ENCODE data around the gene RAB40C. TPM values are rescaled to one million over a fixed set of nuclear protein-coding genes. Genes with fewer than 3 reads are reported as not detected.

RAB40C gene
- total RNA-seq, 1 experiment from 2014 or later, result 5.9 TPM

DNA sequence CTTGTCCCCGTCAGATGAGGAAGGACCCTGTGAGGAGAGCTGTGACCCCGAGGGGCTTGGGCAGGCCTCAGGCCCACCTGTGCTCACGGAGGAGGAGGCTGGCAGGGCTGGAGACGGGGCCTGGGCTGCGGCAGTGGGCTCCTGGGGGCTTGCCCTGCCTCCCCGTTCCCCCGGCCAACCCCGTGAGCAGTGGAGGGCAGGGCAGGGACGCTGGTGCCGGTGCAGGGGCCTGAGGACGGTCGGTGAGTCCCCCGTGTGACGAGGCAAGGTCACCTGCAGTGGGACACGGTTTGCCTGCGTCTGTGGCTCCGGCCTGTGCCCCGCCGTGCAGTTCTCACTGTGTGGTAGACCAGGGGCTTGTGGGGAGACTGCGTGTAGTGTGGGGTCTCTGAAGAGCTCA is 69.8 kb downstream of the RAB40C start:
- 0 out of 2 replicates have a peak, but pooled peaks cover 3% of the 10 kb centered on the region for H3K79me2 ChIP-seq (ENCODE audit: low read length)
- H3K4me3 ChIP-seq (ENCODE audit: low read length), result no peak overlapping the region
- no peak overlapping the region for H3K27ac ChIP-seq (ENCODE audit: low read length)
- H3K4me1 ChIP-seq (ENCODE audit: low read length), result peaks cover 13% of the 10 kb centered on the region
- no peaks in the 10 kb centered on the region for H4K20me1 ChIP-seq (ENCODE audit: insufficient read depth, low read depth, low read length)
- no peaks in the 10 kb centered on the region for H3K9me2 ChIP-seq (replicated peaks; ENCODE audit: insufficient read depth, low read length)
- H2AFZ ChIP-seq (ENCODE audit: low read length), result no peak overlapping the region
- no peak for DNase-seq
- no peak overlapping the region for H3K9ac ChIP-seq (ENCODE audit: low read length)
- H3K27me3 ChIP-seq (ENCODE audit: low read length), result no peaks in the 10 kb centered on the region
- H3K36me3 ChIP-seq (ENCODE audit: insufficient read depth, low read length), result no peaks in the 10 kb centered on the region; the same call in 1 of the 2 replicates
- no peaks in the 10 kb centered on the region for H3K9me3 ChIP-seq (ENCODE audit: low read length)
- no peak overlapping the region for H3K4me2 ChIP-seq (ENCODE audit: low read depth, low read length, poor library complexity, severe bottlenecking)

- Histone ChIP-seq H2AFZ (ENCODE audit: low read length) (no peak overlapping the region), H3K27ac (ENCODE audit: low read length) (peak overlapping the region; percentile 22), H3K4me1 (ENCODE audit: low read length) (peaks cover 13% of the 10 kb centered on the region), H3K27me3 (ENCODE audit: low read length) (no peaks in the 10 kb centered on the region), H3K36me3 (ENCODE audit: insufficient read depth, low read length) (no peaks in the 10 kb centered on the region; the same call in 1 of the 2 replicates), H3K4me2 (ENCODE audit: low read depth, low read length, poor library complexity, severe bottlenecking) (peak overlapping the region; percentile 40), H3K4me3 (ENCODE audit: low read length) (no peak overlapping the region), H3K9me2 (replicated peaks; ENCODE audit: insufficient read depth, low read length) (no peaks in the 10 kb centered on the region), H3K79me2 (ENCODE audit: low read length) (0 out of 2 replicates have a peak, but pooled peaks cover 3% of the 10 kb centered on the region), H4K20me1 (ENCODE audit: insufficient read depth, low read depth, low read length) (no peaks in the 10 kb centered on the region), H3K9me3 (ENCODE audit: low read length) (no peaks in the 10 kb centered on the region), H3K9ac (ENCODE audit: low read length) (peak overlapping the region; percentile 37)
- DNase-seq, result no peak
These were observed 70.2 kb downstream of the RAB40C start for GRCh38 chr16:660132-660458.

- Histone ChIP-seq H3K36me3 (ENCODE audit: insufficient read depth, low read length) (no peaks in the 10 kb centered on the region; the same call in 1 of the 2 replicates), H4K20me1 (ENCODE audit: insufficient read depth, low read depth, low read length) (no peaks in the 10 kb centered on the region), H3K4me2 (ENCODE audit: low read depth, low read length, poor library complexity, severe bottlenecking) (peak overlapping the region; percentile 50), H3K27ac (ENCODE audit: low read length) (peak overlapping the region; percentile 22), H3K27me3 (ENCODE audit: low read length) (no peaks in the 10 kb centered on the region), H3K9me2 (replicated peaks; ENCODE audit: insufficient read depth, low read length) (no peaks in the 10 kb centered on the region), H3K79me2 (ENCODE audit: low read length) (0 out of 2 replicates have a peak, but pooled peaks cover 3% of the 10 kb centered on the region), H3K4me1 (ENCODE audit: low read length) (peaks cover 13% of the 10 kb centered on the region), H3K4me3 (ENCODE audit: low read length) (peak overlapping the region; percentile 28; the same call in 1 of the 2 replicates), H3K9ac (ENCODE audit: low read length) (peak overlapping the region; percentile 60), H3K9me3 (ENCODE audit: low read length) (no peaks in the 10 kb centered on the region), H2AFZ (ENCODE audit: low read length) (no peak overlapping the region)
- DNase-seq, result peak; percentile 95
These were observed 70.8 kb downstream of the RAB40C start for GRCh38 chr16:660459-661183.

GRCh38 chr16:661184-661821 is 71.4 kb downstream of the RAB40C start:
- no peak overlapping the region for H2AFZ ChIP-seq (ENCODE audit: low read length)
- no peak for DNase-seq
- peak overlapping the region; percentile 60 for H3K9ac ChIP-seq (ENCODE audit: low read length)
- peak overlapping the region; percentile 50 for H3K4me2 ChIP-seq (ENCODE audit: low read depth, low read length, poor library complexity, severe bottlenecking)
- H3K4me3 ChIP-seq (ENCODE audit: low read length), result peak overlapping the region; percentile 28; the same call in 1 of the 2 replicates
- no peaks in the 10 kb centered on the region for H3K9me2 ChIP-seq (replicated peaks; ENCODE audit: insufficient read depth, low read length)
- H3K36me3 ChIP-seq (ENCODE audit: insufficient read depth, low read length), result no peaks in the 10 kb centered on the region; the same call in 1 of the 2 replicates
- H3K79me2 ChIP-seq (ENCODE audit: low read length), result 0 out of 2 replicates have a peak, but pooled peaks cover 3% of the 10 kb centered on the region
- no peaks in the 10 kb centered on the region for H4K20me1 ChIP-seq (ENCODE audit: insufficient read depth, low read depth, low read length)
- H3K4me1 ChIP-seq (ENCODE audit: low read length), result peaks cover 13% of the 10 kb centered on the region
- H3K27ac ChIP-seq (ENCODE audit: low read length), result no peak overlapping the region
- H3K9me3 ChIP-seq (ENCODE audit: low read length), result no peaks in the 10 kb centered on the region
- H3K27me3 ChIP-seq (ENCODE audit: low read length), result no peaks in the 10 kb centered on the region

- no peaks in the 10 kb centered on the region for H3K9me2 ChIP-seq (replicated peaks; ENCODE audit: insufficient read depth, low read length)
- no peak overlapping the region for H3K27ac ChIP-seq (ENCODE audit: low read length)
- H3K9me3 ChIP-seq (ENCODE audit: low read length), result no peaks in the 10 kb centered on the region
- H3K4me2 ChIP-seq (ENCODE audit: low read depth, low read length, poor library complexity, severe bottlenecking), result no peak overlapping the region
- H3K4me3 ChIP-seq (ENCODE audit: low read length), result no peak overlapping the region
- H3K27me3 ChIP-seq (ENCODE audit: low read length), result no peaks in the 10 kb centered on the region
- no peak overlapping the region for H2AFZ ChIP-seq (ENCODE audit: low read length)
- H3K9ac ChIP-seq (ENCODE audit: low read length), result no peak overlapping the region
- peaks cover 13% of the 10 kb centered on the region for H3K4me1 ChIP-seq (ENCODE audit: low read length)
- DNase-seq, result no peak
- H3K79me2 ChIP-seq (ENCODE audit: low read length), result 0 out of 2 replicates have a peak, but pooled peaks cover 3% of the 10 kb centered on the region
- no peaks in the 10 kb centered on the region; the same call in 1 of the 2 replicates for H3K36me3 ChIP-seq (ENCODE audit: insufficient read depth, low read length)
- no peaks in the 10 kb centered on the region for H4K20me1 ChIP-seq (ENCODE audit: insufficient read depth, low read depth, low read length)
These were observed 72.2 kb downstream of the RAB40C start for GRCh38 chr16:662095-662494.

GRCh38 chr16:662597-662996 is 72.7 kb downstream of the RAB40C start:
- H2AFZ ChIP-seq (ENCODE audit: low read length), result no peak overlapping the region

GRCh38 chr16:666572-666971 is 76.7 kb downstream of the RAB40C start:
- H3K27ac ChIP-seq (ENCODE audit: low read length), result no peak overlapping the region
- peaks cover 15% of the 10 kb centered on the region for H4K20me1 ChIP-seq (ENCODE audit: insufficient read depth, low read depth, low read length)
- peaks cover 8% of the 10 kb centered on the region for H3K4me1 ChIP-seq (ENCODE audit: low read length)
- no peak overlapping the region for H3K4me2 ChIP-seq (ENCODE audit: low read depth, low read length, poor library complexity, severe bottlenecking)
- H3K27me3 ChIP-seq (ENCODE audit: low read length), result no peaks in the 10 kb centered on the region
- no peaks in the 10 kb centered on the region for H3K9me2 ChIP-seq (replicated peaks; ENCODE audit: insufficient read depth, low read length)
- H3K9ac ChIP-seq (ENCODE audit: low read length), result no peak overlapping the region
- no peaks in the 10 kb centered on the region for H3K9me3 ChIP-seq (ENCODE audit: low read length)
- H3K36me3 ChIP-seq (ENCODE audit: insufficient read depth, low read length), result peaks cover 10% of the 10 kb centered on the region
- no peak for DNase-seq
- H2AFZ ChIP-seq (ENCODE audit: low read length), result no peak overlapping the region
- H3K79me2 ChIP-seq (ENCODE audit: low read length), result peaks cover 27% of the 10 kb centered on the region
- H3K4me3 ChIP-seq (ENCODE audit: low read length), result no peak overlapping the region

More at GRCh38 chr16:662597-662996, 72.7 kb downstream of the RAB40C start:
- no peaks in the 10 kb centered on the region for H3K9me2 ChIP-seq (replicated peaks; ENCODE audit: insufficient read depth, low read length)
- 0 out of 2 replicates have a peak, but pooled peaks cover 3% of the 10 kb centered on the region for H3K79me2 ChIP-seq (ENCODE audit: low read length)
- H3K4me1 ChIP-seq (ENCODE audit: low read length), result peaks cover 13% of the 10 kb centered on the region
- no peaks in the 10 kb centered on the region; the same call in 1 of the 2 replicates for H3K36me3 ChIP-seq (ENCODE audit: insufficient read depth, low read length)
- no peak overlapping the region for H3K9ac ChIP-seq (ENCODE audit: low read length)
- no peaks in the 10 kb centered on the region for H4K20me1 ChIP-seq (ENCODE audit: insufficient read depth, low read depth, low read length)
- no peak overlapping the region for H3K4me2 ChIP-seq (ENCODE audit: low read depth, low read length, poor library complexity, severe bottlenecking)
- DNase-seq, result no peak
- H3K9me3 ChIP-seq (ENCODE audit: low read length), result no peaks in the 10 kb centered on the region
- H3K27ac ChIP-seq (ENCODE audit: low read length), result no peak overlapping the region
- no peak overlapping the region for H3K4me3 ChIP-seq (ENCODE audit: low read length)
- no peaks in the 10 kb centered on the region for H3K27me3 ChIP-seq (ENCODE audit: low read length)

DNA sequence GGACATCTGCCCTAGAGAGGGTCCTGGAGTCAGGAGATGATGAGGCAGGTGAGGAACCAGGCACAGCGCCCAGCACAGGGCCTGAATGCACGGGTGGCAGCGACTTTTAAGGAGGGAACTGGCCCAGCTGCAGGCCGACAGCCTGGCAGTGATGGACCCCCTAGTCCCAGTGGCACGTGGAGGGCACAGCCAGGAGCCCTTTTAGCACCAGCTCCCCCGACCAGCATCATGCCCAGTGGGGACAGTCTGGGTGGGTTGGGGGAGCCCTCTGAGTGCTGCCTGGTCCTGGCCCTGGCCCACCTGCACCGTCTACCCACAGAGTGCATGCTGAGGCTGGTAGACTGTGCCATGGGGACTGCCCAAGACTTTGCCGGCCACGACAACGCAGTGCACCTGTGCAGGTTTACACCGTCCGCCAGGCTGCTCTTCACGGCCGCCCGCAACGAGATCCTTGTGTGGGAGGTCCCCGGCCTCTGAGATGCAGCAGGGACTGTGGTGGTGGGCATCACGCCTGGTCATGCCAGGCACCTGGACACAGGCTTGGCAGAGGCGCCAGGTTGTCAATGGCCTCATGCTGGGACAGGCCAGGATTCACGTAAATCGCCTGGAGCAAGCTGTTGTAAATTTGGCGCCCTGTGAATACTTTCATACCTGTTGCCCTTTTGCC is 77.4 kb downstream of the RAB40C start:
- Histone ChIP-seq H3K4me1 (ENCODE audit: low read length) (peaks cover 8% of the 10 kb centered on the region), H3K27me3 (ENCODE audit: low read length) (no peaks in the 10 kb centered on the region), H3K36me3 (ENCODE audit: insufficient read depth, low read length) (peaks cover 10% of the 10 kb centered on the region), H3K9ac (ENCODE audit: low read length) (peak overlapping the region; percentile 100), H3K4me3 (ENCODE audit: low read length) (peak overlapping the region; percentile 97), H3K9me3 (ENCODE audit: low read length) (no peaks in the 10 kb centered on the region), H3K4me2 (ENCODE audit: low read depth, low read length, poor library complexity, severe bottlenecking) (peak overlapping the region; percentile 87), H4K20me1 (ENCODE audit: insufficient read depth, low read depth, low read length) (peaks cover 15% of the 10 kb centered on the region), H2AFZ (ENCODE audit: low read length) (no peak overlapping the region), H3K79me2 (ENCODE audit: low read length) (peaks cover 24% of the 10 kb centered on the region), H3K27ac (ENCODE audit: low read length) (no peak overlapping the region), H3K9me2 (replicated peaks; ENCODE audit: insufficient read depth, low read length) (no peaks in the 10 kb centered on the region)
- no peak for DNase-seq
